HTR-8/SVneo (cell line): ENCODE measurements around the gene MEX3C.

Source experiments
- DNase-seq: peaks from one replicate; pipeline ENCODE4 v3.0.0; 2011; ENCODE audit warnings: low spot score, mixed read lengths; ENCODE audit not compliant: insufficient read length
- FAIRE-seq: peaks from 2 replicates; lab custom pipeline; 2011; peaks lifted over from hg19 to GRCh38; lab: Jason Lieb, UNC

MEX3C gene

GRCh38 chr18:51127664-51128063, 69.8 kb downstream of the MEX3C start:
- no peak for FAIRE-seq

GRCh38 chr18:51125976-51126375, 71.5 kb downstream of the MEX3C start:
- DNase-seq: no peak
- FAIRE-seq: no peak

More at GRCh38 chr18:51127664-51128063, 69.8 kb downstream of the MEX3C start:
- no peak for DNase-seq
